Sciatic nerve (tissue), 2 donors: ENCODE results near the gene HDAC11. TPM values are rescaled to one million over a fixed set of nuclear protein-coding genes. Genes with fewer than 3 reads are reported as not detected.
"Not testable (repeated sequence)": the region's sequence is repeated elsewhere in the genome, so short reads cannot be mapped to it uniquely, and the experiment has no call there.

Experiments used
- ATAC-seq: fragments of 200-7000 bp; cut with Tn5 transposase; one replicate; pipeline ENCODE4 v1.9.1; 2020; ENCODE audit warnings: mild to moderate bottlenecking, moderate library complexity
- DNase-seq: peaks from one replicate; pipeline ENCODE4 v3.0.0-alpha.2; 2020; ENCODE audit warnings: low spot score
- intact Hi-C: fragments of 100-400 bp; cut with DNase I; formaldehyde crosslinking; loops from one replicate; pipeline ENCODE4 v1.14.2; 2022
- total RNA-seq: library from RNA; stranded (reverse); fragmentation: NEBNext Ultra II Directional; extraction: Animal tissue kit (Norgen Biotek cat#: 25700); gene quantifications from one replicate; pipeline ENCODE4 v1.2.1, GENCODE V29; 2021
- donor health status: DM: no; HTN: no; CAD: no.
- donor health status: DM: no; HTN: no; CAD: no.

The HDAC11 gene, protein sequence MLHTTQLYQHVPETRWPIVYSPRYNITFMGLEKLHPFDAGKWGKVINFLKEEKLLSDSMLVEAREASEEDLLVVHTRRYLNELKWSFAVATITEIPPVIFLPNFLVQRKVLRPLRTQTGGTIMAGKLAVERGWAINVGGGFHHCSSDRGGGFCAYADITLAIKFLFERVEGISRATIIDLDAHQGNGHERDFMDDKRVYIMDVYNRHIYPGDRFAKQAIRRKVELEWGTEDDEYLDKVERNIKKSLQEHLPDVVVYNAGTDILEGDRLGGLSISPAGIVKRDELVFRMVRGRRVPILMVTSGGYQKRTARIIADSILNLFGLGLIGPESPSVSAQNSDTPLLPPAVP
- 38.8 TPM for total RNA-seq

DNA sequence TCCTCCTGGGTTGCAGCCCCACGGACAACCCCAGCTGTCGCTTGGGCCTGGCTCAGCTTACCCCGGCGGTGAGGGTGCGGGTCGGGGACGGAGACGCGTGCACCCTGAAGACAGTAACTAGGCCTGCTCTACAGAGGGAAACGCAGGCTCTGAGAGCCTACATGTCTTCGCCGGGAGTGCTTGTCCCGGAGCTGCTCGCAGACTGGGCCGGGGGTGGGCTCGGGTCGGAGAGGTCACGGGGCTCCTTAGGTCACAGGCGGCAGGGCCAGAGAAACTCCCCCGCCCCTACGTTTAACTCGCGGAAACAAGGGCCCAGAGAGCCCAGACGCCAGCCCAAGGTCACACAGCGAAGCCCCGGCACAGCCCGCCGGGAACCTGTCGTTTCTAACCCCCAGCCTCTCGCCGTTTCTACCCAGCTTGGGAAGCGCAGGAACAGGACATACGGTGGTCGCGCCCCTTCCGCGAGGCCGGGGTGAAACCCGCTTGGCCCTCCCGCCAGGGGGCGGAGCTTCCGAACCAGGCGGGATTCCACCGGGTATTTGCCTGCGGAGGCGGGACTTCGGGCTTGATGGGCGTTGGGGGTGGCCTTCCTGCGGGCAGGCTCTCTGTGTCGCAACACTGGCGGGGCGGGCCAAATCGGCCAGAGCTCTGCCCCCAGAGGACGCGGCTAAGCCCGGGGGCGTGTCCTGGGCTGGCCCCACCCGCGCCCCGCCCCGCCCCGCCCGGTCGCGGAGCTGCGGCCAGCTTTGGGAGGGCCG is at the start of gene HDAC11:
HDAC11 (plus strand) TSS at position 725 of the 758 bp plus-strand sequence. CDS start 42 bp downstream, outside the sequence.
- ATAC-seq (peak; percentile 98), DNase-seq (peak; percentile 99)
- intact Hi-C loops = no loop called here

DNA sequence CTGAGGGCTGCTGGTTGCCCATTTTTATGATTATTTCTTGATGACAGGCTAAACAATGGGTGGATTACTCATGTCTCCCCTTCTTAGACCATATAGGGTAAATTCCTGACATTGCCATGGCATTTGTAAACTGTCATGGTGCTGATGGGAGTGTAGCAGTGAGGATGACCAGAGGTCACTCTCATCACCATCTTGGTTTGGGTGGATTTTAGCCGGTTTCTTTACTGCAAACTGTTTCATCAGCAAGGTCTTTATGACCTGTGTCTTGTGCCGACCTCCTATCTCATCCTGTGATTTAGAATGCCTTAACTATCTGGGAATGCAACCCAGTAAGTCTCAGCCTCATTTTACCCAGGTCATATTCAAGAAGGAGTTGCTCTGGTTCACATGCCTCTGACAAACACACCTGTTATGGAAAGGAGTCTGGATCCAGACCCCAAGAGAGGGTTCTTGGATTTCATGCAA is 49.7 kb upstream of the HDAC11 start:
- not testable (repeated sequence) for ATAC-seq

DNA sequence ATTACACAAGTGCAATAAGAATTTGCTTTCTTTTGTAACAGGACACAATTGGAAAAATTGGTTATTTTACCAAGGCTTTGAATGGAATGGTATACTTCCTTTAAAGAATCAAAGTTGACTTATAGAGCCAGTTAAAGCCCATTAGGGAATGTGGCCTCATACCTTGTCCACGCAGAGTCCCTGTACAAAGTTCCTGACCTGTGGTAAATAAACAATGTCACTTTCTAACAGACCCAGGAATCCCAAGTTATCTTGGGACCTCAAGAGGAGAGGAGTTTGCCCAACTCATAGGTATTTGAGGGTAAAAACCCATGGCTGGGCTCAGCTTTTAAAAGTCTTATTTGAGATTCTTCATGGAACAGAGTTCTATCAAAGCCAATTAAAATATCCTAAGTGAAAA is 48.0 kb upstream of the HDAC11 start:
- intact Hi-C loops = no loop called here
- DNase-seq (no peak), ATAC-seq (no peak)

More for the DNA sequence above, 49.7 kb upstream of the HDAC11 start:
- intact Hi-C loops, DNase-seq: not testable (repeated sequence)

DNA sequence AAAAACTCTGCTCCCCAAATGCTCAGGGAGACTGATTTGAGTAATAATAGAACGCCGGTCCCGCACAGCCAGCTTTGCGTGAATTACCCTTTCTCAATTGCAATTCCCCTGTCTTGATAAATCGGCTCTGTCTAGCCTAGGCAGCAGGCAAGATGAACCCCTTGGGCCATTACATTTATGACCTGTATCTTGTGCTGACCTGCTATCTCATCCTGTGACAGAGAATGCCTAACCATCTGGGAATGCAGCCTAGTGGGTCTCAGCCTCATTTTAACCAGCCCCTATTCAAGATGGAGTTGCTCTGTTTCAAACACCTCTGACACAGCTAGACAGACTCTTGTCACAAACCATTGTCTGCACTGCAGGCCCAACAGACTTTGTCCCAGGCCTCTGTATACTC is 46.2 kb upstream of the HDAC11 start:
- intact Hi-C loops = no loop called here
- no peak for DNase-seq
- no peak for ATAC-seq

DNA sequence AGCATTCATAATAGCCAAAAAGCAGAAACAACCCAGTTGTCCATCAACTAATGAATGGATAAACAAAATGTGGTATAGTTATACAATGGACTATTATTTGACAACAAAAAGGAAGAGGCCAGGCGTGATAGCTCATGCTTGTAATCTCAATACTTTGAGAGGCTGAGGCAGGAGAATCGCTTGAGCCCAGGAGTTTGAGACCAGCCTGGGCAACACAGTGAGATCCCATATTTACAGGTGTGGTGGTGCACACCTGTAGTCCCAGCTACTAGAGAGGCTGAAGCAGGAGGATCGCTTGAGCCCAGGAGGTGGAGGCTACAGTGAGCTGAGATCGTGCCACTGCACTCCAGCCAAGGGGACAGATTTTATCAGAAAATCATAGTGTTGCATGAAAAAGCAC is 43.9 kb upstream of the HDAC11 start:
- ATAC-seq, intact Hi-C loops, DNase-seq: not testable (repeated sequence)

DNA sequence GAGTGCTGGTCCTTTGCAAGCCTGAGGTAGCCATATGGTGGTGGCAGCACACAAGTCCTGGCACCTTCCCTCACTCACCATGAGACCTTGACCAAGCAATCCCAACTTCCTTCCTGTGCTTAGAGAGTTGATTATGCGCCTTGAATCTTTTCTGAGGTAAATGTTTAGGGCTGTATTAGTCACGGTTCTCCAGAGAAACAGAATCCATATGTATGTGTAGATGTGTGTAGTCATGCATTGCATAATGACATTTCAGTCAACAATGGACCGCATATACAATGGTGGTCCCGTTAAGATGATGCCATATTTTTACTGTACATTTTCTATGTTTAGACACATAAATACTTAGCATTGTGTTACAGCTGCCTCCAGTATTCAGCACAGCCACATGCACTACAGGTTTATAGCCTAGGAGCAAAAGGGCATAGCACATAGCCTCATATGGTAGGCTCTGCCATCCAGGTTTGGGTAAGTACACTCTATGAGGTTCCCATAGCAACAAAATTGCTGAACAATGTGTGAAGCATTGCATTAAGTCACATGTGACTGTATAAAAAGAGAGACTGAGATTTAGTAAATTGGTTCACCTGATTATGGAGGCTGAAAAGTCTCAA is 39.8 kb upstream of the HDAC11 start:
- intact Hi-C loops = no loop called here
- no peak for ATAC-seq
- DNase-seq = no peak

DNA sequence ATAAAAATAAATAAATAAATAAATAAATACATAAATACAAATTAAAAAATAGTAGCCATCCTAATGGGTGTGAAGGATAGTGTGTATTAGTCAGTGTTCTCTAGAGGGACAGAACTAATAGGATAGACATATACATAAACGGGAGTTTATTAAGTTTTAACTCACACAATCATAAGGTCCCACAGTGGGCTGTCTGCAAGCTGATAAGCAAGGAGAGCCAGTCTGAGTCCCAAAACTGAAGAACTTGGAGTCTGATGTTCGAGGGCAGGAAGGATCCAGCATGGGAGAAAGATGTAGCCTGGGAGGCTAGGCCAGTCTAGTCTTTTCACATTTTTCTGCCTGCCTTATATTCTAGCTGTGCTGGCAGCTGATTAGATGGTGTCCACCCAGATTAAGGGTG is 37.2 kb upstream of the HDAC11 start:
- ATAC-seq, intact Hi-C loops: not testable (repeated sequence)

DNA sequence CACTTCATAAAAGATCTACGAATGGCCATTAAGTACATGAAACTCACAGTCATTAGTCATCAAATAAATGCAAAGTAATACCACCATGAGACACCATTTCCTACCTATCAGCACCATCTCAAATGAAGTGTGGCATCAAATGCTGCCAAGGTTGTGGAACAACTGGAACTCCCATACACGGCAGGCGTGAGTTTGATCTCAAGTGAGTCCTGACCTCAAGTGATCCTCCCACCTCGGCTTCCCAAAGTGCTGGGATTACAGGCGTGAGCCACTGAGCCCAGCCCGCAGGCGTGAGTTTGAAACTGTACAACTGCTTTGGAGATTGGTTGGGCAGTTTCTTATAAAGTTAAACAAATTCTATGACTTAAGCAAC is 28.8 kb upstream of the HDAC11 start:
- DNase-seq (no peak), ATAC-seq (peak; percentile 22)
- intact Hi-C loops = loop anchor here (10.0 kb wide), 1 partner anchor 356 kb away; no protein-coding TSS in a partner anchor

More for the DNA sequence above, 37.2 kb upstream of the HDAC11 start:
- not testable (repeated sequence) for DNase-seq

DNA sequence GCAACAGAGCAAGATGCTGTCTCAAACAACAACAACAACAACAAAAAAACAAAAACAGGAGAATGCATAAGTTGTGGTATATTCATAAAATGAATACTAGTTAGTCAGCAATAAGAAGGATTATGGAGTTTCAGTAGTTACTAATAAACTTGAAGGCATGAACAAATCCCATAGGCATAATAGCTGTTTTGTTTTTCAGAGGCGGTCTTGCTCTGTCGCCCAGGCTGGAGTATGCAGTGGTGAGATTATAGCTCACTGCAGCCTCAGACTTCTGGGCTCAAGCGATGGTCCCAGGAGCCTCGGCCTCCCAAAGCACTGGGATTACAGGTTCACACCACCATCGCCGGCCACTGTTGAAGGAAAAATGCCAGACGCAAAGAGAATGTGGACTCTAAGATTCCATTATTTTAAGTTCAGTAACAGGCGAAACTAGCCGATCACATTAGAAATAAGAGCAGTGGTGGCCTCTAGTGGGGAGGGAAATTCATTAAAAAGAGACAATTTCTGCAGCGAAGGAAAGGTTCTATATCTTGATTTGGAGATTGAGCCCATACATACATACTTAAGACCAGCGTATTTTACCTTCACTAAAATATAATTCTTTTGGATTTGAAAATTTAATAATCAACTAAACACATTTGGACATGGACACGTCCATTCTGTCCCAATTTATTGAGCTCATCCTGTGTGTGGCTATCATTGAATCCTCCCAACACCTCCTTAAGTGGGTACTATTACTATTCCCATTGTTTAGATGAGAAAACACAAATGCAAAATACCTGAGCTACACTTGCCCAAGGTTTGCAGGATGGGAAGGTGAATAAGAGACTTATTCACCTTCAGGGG is 27.4 kb upstream of the HDAC11 start:
- intact Hi-C loops = loop anchor here (10.0 kb wide), 1 partner anchor 358 kb away; no protein-coding TSS in a partner anchor
- ATAC-seq = peak; percentile 67
- DNase-seq = no peak

DNA sequence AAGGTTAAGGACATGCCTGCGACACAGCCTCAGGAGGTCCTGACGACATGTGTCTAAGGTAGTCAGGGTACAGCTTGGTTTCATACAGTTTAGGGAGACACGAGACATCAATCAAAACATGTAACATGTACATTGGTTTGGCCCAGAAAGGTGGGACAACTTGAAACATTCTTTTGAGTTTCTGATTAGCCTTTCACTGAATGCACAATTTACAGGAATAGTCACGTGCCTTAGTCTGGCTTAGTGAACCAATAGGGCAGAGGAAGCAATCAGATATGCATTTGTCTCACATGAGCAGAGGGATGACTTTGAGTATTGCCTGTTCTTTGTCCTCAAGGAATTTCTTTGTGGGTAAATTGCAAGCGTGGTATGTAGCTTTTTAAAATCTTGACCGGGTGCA is 24.5 kb upstream of the HDAC11 start:
- intact Hi-C loops = loop anchor here (10.0 kb wide), 1 partner anchor 361 kb away; no protein-coding TSS in a partner anchor
- DNase-seq (no peak), ATAC-seq (no peak)

DNA sequence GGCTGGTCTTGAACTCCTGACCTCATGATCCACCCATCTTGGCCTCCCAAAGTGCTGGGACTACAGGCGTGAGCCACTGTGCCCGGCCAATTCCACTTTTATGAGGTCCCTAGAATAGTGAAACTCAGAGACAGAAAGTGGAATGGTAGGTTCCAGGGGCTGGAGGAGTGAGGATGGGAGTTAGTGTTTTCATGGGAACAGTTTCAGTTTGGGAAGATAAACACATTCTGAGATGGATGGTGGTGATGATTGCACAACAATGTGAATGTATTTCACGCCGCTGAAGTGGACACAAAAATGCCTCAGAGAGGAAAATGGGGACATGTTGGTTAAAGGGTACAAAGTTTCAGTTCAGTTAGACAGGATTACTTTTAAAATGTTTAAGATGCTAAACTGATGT is 22.5 kb upstream of the HDAC11 start:
- no peak for DNase-seq
- intact Hi-C loops = loop anchor here (10.0 kb wide), 1 partner anchor 363 kb away; no protein-coding TSS in a partner anchor
- no peak for ATAC-seq

DNA sequence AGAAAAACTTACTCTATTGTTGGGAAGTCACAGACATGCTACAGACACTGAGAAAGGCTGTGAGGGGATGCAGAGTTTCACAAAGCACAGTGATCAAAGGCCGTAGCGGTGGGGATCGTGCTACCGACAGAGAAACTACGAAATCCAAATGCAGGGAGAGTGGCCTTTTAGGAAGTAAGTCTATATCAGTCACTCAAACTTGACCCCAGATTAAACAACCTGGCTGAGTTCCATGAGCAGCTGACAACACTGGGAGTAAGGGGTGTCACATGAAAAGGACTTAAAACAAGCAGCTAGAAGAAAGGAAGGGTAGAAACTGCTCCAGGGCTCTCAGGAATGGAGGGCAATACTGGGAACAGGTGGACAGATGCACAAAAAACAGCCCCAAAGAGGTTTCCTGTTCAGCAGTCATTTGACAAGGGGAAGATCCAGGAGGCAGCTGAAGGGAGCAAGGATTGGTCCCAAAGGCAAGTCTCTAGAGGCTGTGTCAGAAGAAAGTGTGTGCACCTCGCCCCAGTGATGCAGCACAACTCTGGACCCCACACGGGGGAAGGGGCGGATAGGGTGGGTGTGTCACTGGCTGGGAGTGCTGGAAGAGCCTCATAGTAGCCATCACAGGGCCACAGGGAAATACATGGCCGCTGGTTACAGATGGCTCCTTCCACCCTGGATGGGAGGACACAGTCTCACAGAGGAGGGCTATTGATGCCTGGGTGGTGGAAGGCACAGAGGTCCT is 20.3 kb upstream of the HDAC11 start:
- intact Hi-C loops = loop anchor here (10.0 kb wide), 1 partner anchor 365 kb away; no protein-coding TSS in a partner anchor
- DNase-seq = no peak
- ATAC-seq = no peak

DNA sequence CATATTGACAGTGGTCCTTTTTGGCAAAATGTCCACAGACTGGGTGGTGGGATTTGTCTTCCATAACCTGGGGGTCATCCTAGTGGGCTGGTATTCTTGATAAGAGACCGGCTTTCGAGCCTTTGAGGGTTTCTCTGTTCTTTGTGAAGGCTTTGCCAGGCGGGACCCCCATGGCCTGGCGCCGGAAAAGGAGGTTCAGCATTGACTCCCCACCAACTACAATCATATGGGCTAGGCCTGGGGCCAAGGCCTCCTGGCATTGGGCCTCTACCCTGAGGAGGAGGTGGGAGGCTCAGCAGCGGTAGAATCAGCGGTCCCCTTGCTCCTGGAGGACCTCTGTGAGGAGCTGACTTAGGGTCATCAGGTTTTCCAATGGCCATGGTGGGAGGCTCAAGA is 19.8 kb upstream of the HDAC11 start:
- ATAC-seq (no peak), DNase-seq (no peak)
- intact Hi-C loops = no loop called here

DNA sequence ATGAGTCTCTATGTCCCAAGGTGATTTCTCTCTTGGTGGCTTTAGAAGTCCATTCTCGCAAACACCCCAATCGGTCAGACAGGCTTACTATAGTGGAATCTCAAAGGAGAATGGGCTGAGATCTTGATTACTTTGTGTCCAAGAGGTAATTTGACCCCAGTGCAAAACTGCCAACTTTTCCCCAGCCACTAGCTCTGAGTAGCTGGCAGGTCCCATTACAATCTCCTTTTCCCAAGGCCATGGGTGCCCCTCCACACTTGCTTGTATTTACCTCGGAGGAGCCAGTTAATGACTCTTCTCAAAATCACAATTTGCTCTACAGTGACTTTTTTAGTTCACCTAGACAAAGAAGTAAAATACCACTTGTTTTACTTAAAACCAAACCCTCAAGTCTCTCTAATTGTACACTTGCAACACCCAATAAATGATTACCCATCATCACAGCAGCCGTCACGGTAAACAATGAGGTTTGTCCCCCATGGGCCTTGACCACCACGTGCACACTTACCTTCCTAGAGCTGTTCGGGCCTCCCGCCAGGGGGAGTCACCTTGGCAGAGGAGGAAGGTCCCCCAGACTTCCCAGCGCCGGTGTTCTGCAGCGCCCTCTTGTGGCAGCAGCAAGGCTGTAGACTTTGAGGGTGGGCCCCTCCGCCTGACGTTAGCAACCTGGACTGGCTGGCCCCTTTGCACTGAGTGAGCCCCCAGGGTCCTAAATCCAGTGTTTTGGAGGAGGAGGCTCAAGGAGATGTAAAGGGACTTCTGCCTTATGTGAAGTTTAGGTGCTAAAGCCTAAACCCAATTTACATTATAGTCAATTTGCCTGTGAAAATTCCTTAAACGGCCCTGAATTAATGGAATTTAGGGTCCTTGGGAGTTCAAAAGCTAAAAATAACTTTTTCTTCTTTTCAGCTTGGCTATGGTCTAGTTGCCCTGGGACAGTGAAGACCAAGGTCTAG is 18.7 kb upstream of the HDAC11 start:
- DNase-seq = no peak
- ATAC-seq = no peak
- intact Hi-C loops = no loop called here

DNA sequence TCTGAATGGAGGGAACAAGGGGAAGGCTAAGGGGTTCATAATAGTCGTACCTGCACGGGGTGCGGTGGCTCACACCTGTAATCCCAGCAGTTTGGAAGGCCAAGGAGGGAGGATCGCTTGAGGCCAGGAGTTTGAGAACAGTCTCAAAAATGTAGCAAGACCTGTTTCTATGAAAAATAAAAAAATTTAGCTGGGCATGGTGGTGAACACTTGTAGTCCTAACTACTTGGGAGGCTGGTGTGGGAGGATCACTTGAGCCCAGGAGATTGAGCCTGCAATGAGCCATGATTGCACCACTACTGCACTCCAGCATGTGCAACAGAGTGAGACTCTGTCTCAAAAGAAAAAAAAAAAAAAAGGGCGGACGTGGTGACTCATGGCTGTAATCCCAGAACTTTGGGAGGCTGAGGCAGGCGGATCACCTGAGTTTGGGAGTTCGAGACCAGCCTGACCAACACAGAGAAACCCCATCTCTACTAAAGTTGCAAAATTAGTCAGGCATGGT is 17.9 kb upstream of the HDAC11 start:
- no peak for ATAC-seq
- no peak for DNase-seq
- intact Hi-C loops = no loop called here

DNA sequence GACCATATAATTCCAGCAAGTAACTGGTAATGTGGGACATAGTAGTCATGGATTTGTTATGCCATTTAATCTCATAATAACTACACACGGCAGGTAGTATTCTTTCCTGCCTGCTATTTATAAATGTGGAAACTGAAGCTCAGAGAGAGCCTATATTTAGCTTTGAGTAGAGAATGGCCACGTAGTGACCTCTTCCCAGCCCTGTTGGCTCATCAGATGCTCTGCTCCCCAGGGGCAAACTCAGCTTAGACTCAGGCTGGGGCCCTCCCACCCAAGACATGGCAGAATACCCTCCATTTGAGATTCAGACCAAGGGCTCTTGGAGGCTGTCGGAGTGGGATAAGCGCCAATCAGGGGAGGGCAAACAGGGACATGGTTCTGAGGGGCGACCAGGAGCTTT is 17.3 kb upstream of the HDAC11 start:
- no peak for ATAC-seq
- intact Hi-C loops = no loop called here
- DNase-seq = no peak
